Fibroblast of lung (primary cell): Measurements from ENCODE around the gene MAT2B. TPM values are rescaled to one million over a fixed set of nuclear protein-coding genes. Genes with fewer than 3 reads are reported as not detected.

ENCODE experiments used
- DNase-seq, 2 donors: peaks; one replicate each; pipeline versions ENCODE4 v3.0.0 to v3.0.0-alpha.2; 2010; ENCODE audit warnings: low read depth in 2 of 2
- H2AFZ ChIP-seq: 2 replicates; pipeline ENCODE4 v1.5.1; 2012; ENCODE audit warnings: low read length, control low read depth, inconsistent platforms
- H3K27ac ChIP-seq: 2 replicates; pipeline ENCODE4 v1.5.1; 2011; ENCODE audit warnings: low read length, control low read depth; ENCODE audit not compliant: insufficient read depth
- H3K27me3 ChIP-seq: 2 replicates; pipeline ENCODE4 v1.5.1; 2011; ENCODE audit warnings: mild to moderate bottlenecking, low read length; ENCODE audit not compliant: control insufficient read depth, insufficient read depth
- H3K36me3 ChIP-seq: 2 replicates; pipeline ENCODE4 v1.5.1; 2011; ENCODE audit warnings: low read length; ENCODE audit not compliant: control insufficient read depth, insufficient read depth
- H3K4me1 ChIP-seq: 2 replicates; pipeline ENCODE4 v1.5.1; 2011; ENCODE audit warnings: low read length; ENCODE audit not compliant: control insufficient read depth, insufficient read depth; ENCODE audit errors: extremely low read depth
- H3K4me2 ChIP-seq: 2 replicates; pipeline ENCODE4 v1.5.1; 2011; ENCODE audit warnings: low read length, control low read depth; ENCODE audit not compliant: insufficient read depth; ENCODE audit errors: extremely low read depth
- H3K4me3 ChIP-seq, 4 experiments: fragments of 200-600 bp in 1 of 4; sonication (generic) in 1 of 4; replicated peaks in 1 of 4; 2 replicates each; pipeline ENCODE4 v1.5.1; 2011 to 2016; ENCODE audit warnings: low read length in 4 of 4, low read depth in 3 of 4, mild to moderate bottlenecking in 3 of 4, control low read depth in 2 of 4, inconsistent platforms in 1 of 4, mixed read lengths in 1 of 4; ENCODE audit not compliant: insufficient read depth in 1 of 4; ENCODE audit errors: control extremely low read depth in 1 of 4
- H3K79me2 ChIP-seq: 2 replicates; pipeline ENCODE4 v1.5.1; 2012; ENCODE audit warnings: mild to moderate bottlenecking, low read length, inconsistent platforms; ENCODE audit not compliant: control insufficient read depth, insufficient read depth
- H3K9ac ChIP-seq: 2 replicates; pipeline ENCODE4 v1.5.1; 2011; ENCODE audit warnings: mild to moderate bottlenecking, low read length, control low read depth; ENCODE audit not compliant: insufficient read depth
- H3K9me3 ChIP-seq: 2 replicates; pipeline ENCODE4 v1.5.1; 2012; ENCODE audit warnings: low read depth, low read length; ENCODE audit not compliant: control insufficient read depth, insufficient read depth
- H4K20me1 ChIP-seq: 2 replicates; pipeline ENCODE4 v1.5.1; 2011; ENCODE audit warnings: low read length; ENCODE audit not compliant: control insufficient read depth, insufficient read depth; ENCODE audit errors: extremely low read depth
- EZH2 ChIP-seq: IDR thresholded peaks from 2 replicates; pipeline ENCODE4 v1.5.1; 2012; ENCODE audit warnings: low read length, control low read depth, mild to moderate bottlenecking; ENCODE audit errors: missing control alignments
- polyA plus RNA-seq, 2 donors: library from polyadenylated mRNA; depleted of rRNA in 1 of 2; stranded (reverse) in 1 of 2; unstranded in 1 of 2; fragments of >200 nt; gene quantifications; 2 replicates each; pipeline ENCODE4 v1.2.1, GENCODE V29; 2011 to 2012; ENCODE audit warnings: missing spikeins in 1 of 2
- total RNA-seq: library from RNA; depleted of rRNA; stranded (reverse); fragments of >200 nt; gene quantifications from 2 replicates; pipeline ENCODE4 v1.2.1, GENCODE V29; 2014
- TF ChIP-seq, protein P1 (sequence below), 2 donors: IDR thresholded peaks in 1 of 2; conservative IDR thresholded peaks in 1 of 2; 1 replicate in 1 of 2; 2 replicates in 1 of 2; pipeline ENCODE4 v1.5.1; 2011 to 2012; ENCODE audit warnings: low read length in 2 of 2, control low read depth in 1 of 2, inconsistent platforms in 1 of 2, low read depth in 1 of 2, mild to moderate bottlenecking in 1 of 2

Gene MAT2B
- total and polyA plus RNA-seq, 2 donors (not counting 1 experiment from before 2014, with no cell fraction given): 93.6 to 136 TPM

DNA sequence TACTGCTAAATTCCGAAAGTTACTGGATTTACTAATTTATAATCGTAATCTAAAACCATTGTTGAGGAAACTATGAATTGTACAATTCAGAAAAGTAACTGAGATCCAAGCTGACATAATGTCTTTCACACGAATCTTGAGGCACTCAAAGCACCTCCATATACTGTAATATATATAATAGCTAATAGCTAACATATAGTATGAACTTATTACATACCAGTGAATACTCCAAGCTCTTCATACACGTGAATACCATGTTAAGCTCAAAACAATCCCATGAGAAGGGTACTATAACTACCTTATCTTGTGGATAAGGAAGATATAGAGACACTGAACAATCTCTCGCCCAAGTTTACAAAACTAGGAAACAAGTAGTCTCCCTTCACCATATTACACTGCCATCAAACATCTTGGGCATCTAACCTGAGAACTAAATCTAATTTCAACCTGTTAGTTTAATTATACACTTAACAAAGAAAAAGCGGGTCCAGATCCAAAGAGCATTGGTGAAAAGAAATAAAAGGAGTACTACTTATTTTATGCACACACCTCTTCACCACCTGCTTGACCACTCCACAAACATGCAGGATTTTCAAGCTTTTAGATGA is 46.5 kb upstream of the MAT2B start:
- Histone ChIP-seq H3K36me3 (no peaks in the 10 kb centered on the region), H3K4me1 (no peaks in the 10 kb centered on the region), H3K79me2 (peaks cover 38% of the 10 kb centered on the region), H3K9ac (peak overlapping the region; percentile 95), H4K20me1 (no peaks in the 10 kb centered on the region), H3K27ac (peak overlapping the region; percentile 98), H2AFZ (no peak overlapping the region), H3K9me3 (no peaks in the 10 kb centered on the region), H3K27me3 (no peaks in the 10 kb centered on the region), H3K4me3 (peak overlapping the region; percentile 88 to 93 (median 90)), H3K4me2 (peak overlapping the region; percentile 91)
- peak in 1 of 2 donors; percentile 10 for DNase-seq
- TF ChIP-seq, protein P1, sequence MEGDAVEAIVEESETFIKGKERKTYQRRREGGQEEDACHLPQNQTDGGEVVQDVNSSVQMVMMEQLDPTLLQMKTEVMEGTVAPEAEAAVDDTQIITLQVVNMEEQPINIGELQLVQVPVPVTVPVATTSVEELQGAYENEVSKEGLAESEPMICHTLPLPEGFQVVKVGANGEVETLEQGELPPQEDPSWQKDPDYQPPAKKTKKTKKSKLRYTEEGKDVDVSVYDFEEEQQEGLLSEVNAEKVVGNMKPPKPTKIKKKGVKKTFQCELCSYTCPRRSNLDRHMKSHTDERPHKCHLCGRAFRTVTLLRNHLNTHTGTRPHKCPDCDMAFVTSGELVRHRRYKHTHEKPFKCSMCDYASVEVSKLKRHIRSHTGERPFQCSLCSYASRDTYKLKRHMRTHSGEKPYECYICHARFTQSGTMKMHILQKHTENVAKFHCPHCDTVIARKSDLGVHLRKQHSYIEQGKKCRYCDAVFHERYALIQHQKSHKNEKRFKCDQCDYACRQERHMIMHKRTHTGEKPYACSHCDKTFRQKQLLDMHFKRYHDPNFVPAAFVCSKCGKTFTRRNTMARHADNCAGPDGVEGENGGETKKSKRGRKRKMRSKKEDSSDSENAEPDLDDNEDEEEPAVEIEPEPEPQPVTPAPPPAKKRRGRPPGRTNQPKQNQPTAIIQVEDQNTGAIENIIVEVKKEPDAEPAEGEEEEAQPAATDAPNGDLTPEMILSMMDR (conservative IDR thresholded peaks at IDR 0.05 in 1 of 2, IDR thresholded peaks at IDR 0.05 in 1 of 2; ENCODE audit: low read depth in 1 of 2, low read length in 2 of 2): no peak
- TF ChIP-seq EZH2: no peak

DNA sequence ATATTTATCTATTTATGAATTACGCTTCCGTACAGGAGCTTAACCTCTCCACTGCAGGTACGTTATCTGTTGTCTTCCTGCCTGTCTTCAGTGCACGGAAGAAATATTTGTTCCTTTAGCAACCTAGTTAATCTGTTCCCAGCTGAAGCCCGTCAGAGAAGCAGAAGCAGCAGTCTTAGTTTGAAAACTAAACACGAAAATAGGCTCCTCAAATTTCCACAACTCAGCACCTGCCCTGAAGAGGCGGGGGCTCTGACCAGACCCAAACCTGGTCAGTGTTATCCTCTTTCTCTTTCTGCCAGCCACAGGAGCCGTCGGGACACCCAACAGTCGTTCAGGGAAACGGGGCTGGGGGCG is 46.0 kb upstream of the MAT2B start:
- Histone ChIP-seq H3K36me3 (no peaks in the 10 kb centered on the region), H3K4me1 (no peaks in the 10 kb centered on the region), H3K9me3 (no peaks in the 10 kb centered on the region), H3K27me3 (no peaks in the 10 kb centered on the region), H4K20me1 (no peaks in the 10 kb centered on the region), H2AFZ (peak overlapping the region; percentile 99), H3K79me2 (peaks cover 44% of the 10 kb centered on the region), H3K4me2 (peak overlapping the region; percentile 91), H3K27ac (peak overlapping the region; percentile 98), H3K9ac (peak overlapping the region; percentile 95), H3K4me3 (peak overlapping the region; percentile 88 to 93 (median 90))
- DNase-seq: no peak
- no peak for TF ChIP-seq EZH2
- TF ChIP-seq, protein P1 (conservative IDR thresholded peaks at IDR 0.05 in 1 of 2, IDR thresholded peaks at IDR 0.05 in 1 of 2; ENCODE audit: low read depth in 1 of 2, low read length in 2 of 2): no peak

- peak within 1 kb of the TSS; percentile 97 for H3K4me2 ChIP-seq
- DNase-seq: peak; percentile 98 to 99
- H3K9ac ChIP-seq: peak within 1 kb of the TSS; percentile 95
- TF ChIP-seq, protein P1 (conservative IDR thresholded peaks at IDR 0.05 in 1 of 2, IDR thresholded peaks at IDR 0.05 in 1 of 2; ENCODE audit: low read depth in 1 of 2, low read length in 2 of 2): peak in 1 of 2 donors; percentile 21
- TF ChIP-seq EZH2: no peak
- peak within 1 kb of the TSS; percentile 99 for H2AFZ ChIP-seq
- no peaks in the 10 kb centered on the region for H3K27me3 ChIP-seq
- H3K4me3 ChIP-seq: peak within 1 kb of the TSS; percentile 90 to 93 (median 91)
- H3K9me3 ChIP-seq: no peaks in the 10 kb centered on the region
- no peaks in the 10 kb centered on the region for H3K36me3 ChIP-seq
- H3K4me1 ChIP-seq: no peaks in the 10 kb centered on the region
- H3K27ac ChIP-seq: peak within 1 kb of the TSS; percentile 98
- no peaks in the 10 kb centered on the region for H4K20me1 ChIP-seq
- H3K79me2 ChIP-seq: peaks cover 44% of the 10 kb centered on the region
These were observed 45.4 kb upstream of the MAT2B start, which contains the start of gene NUDCD2 for GRCh38 chr5:163459819-163460561. Gene NUDCD2 (minus strand): TSS chr5:163460102. CDS start chr5:163460050, 52 bp downstream.
